UCSD-AML1 (cell line): ENCODE measurements around the gene MAP6.

Source experiments
- DNase-seq: peaks from one replicate; lab custom pipeline; 2025; ENCODE audit not compliant: unreplicated experiment; lab: John Stamatoyannopoulos, UW

Gene MAP6

GRCh38 chr11:75571625-75572024 is 97.2 kb downstream of the MAP6 start:
- no peak for DNase-seq

- no peak for DNase-seq
Measured at GRCh38 chr11:75570559-75571139, 98.2 kb downstream of the MAP6 start.

GRCh38 chr11:75568616-75569219 is 100.1 kb downstream of the MAP6 start:
- no peak for DNase-seq

GRCh38 chr11:75567971-75568370 is 100.9 kb downstream of the MAP6 start:
- no peak for DNase-seq

GRCh38 chr11:75566763-75567279 is 102.0 kb downstream of the MAP6 start:
- no peak for DNase-seq

- DNase-seq, result no peak
Measured at GRCh38 chr11:75565916-75566762, 102.7 kb downstream of the MAP6 start.

GRCh38 chr11:75565221-75565814 is 103.5 kb downstream of the MAP6 start:
- no peak for DNase-seq

GRCh38 chr11:75563978-75564552 is 104.8 kb downstream of the MAP6 start:
- no peak for DNase-seq

GRCh38 chr11:75563501-75563977 is 105.3 kb downstream of the MAP6 start:
- DNase-seq, result no peak

- peak; percentile 67 for DNase-seq
Measured at GRCh38 chr11:75562836-75563484, 105.9 kb downstream of the MAP6 start.

GRCh38 chr11:75562048-75562835 is 106.6 kb downstream of the MAP6 start, which contains the start of gene SERPINH1:
Gene SERPINH1, plus strand, starts transcription at chr11:75562253. Its CDS starts 4,097 bp downstream, at chr11:75566350.
- DNase-seq, result peak; percentile 80

GRCh38 chr11:75561426-75562047 is 107.3 kb downstream of the MAP6 start:
- DNase-seq, result no peak

GRCh38 chr11:75560644-75561043 is 108.2 kb downstream of the MAP6 start:
- no peak for DNase-seq

GRCh38 chr11:75558939-75559843 is 109.6 kb downstream of the MAP6 start:
- DNase-seq, result peak; percentile 52

- DNase-seq, result no peak
Measured at GRCh38 chr11:75557666-75558494, 111.0 kb downstream of the MAP6 start.

- no peak for DNase-seq
Measured at GRCh38 chr11:75556275-75556674, 112.6 kb downstream of the MAP6 start.

- DNase-seq, result no peak
Measured at GRCh38 chr11:75555079-75555811, 113.6 kb downstream of the MAP6 start.
